ENCODE data around the gene CBR1. TPM values are rescaled to one million over a fixed set of nuclear protein-coding genes. Genes with fewer than 3 reads are reported as not detected.

CBR1 gene
- total and polyA plus RNA-seq, 2 of the 13 experiments (the other 11 are each of a cell fraction or from before 2014, with no cell fraction given): 33.7 to 38.7 TPM

- H3K27me3 ChIP-seq (ENCODE audit: control insufficient read depth in 1 of 2, insufficient read depth in 2 of 2, low read length in 2 of 2): peaks cover 0 to 10% of the 10 kb centered on the region in 2 experiments; a peak in 2 of 5 replicates
- H3K36me3 ChIP-seq (replicated peaks in 1 of 2; ENCODE audit: control insufficient read depth in 1 of 2, insufficient read depth in 2 of 2, low read length in 2 of 2): no peaks in the 10 kb centered on the region
- ChIA-PET POLR2A (no interaction called here), CTCF (ENCODE audit: low intra/inter-chr PET ratio, low total read pairs) (no interaction called here)
- H4K20me1 ChIP-seq (ENCODE audit: insufficient read depth, low read length): no peaks in the 10 kb centered on the region
- no peak overlapping the region for H2AFZ ChIP-seq (ENCODE audit: low read length)
- intact Hi-C loops (cut with micrococcal nuclease; ENCODE audit: unreplicated experiment) (no loop called here), in situ Hi-C loops (cut with HindIII; ENCODE audit: extremely low pct_ligation_motif_present, low pct_unique_long_range_greater_than_20kb) (no loop called here)
- ATAC-seq: no peak
- H3K4me2 ChIP-seq (ENCODE audit: low read depth, low read length): no peak overlapping the region
- 7% methylated on average over 3 of the region's 3 CpGs for WGBS (ENCODE audit: low lambda C conversion rate)
- no TSS peak for BruUV-seq (replicated peaks)
- no peaks in the 10 kb centered on the region for H3K9me3 ChIP-seq (ENCODE audit: low read length)
- FAIRE-seq: no peak
- H3K27ac ChIP-seq (ENCODE audit: extremely low read length, insufficient read depth, low read length): no peak overlapping the region
- H3K4me1 ChIP-seq (ENCODE audit: insufficient read depth, low read length): no peaks in the 10 kb centered on the region
- no peak overlapping the region for H3K4me3 ChIP-seq (replicated peaks in 1 of 3; ENCODE audit: insufficient read depth in 1 of 3, low read depth in 2 of 3, low read length in 3 of 3)
- H3K79me2 ChIP-seq (ENCODE audit: insufficient read depth, low read length): no peaks in the 10 kb centered on the region
- no peak for DNase-seq (ENCODE audit: low spot score)
- no peak overlapping the region for H3K9ac ChIP-seq (ENCODE audit: insufficient read depth, low read depth, low read length)
- TF ChIP-seq ZBTB33 (CRISPR knock-in tag; IDR thresholded peaks at IDR 0.05) (no peak), GABPB1 (CRISPR knock-in tag; IDR thresholded peaks at IDR 0.05) (no peak), MTA3 (CRISPR knock-in tag; IDR thresholded peaks at IDR 0.05) (no peak), STAT6 (CRISPR knock-in tag; IDR thresholded peaks at IDR 0.05; ENCODE audit: borderline replicate concordance) (no peak), SP1 (IDR thresholded peaks at IDR 0.05) (no peak), SP1 (CRISPR knock-in tag; IDR thresholded peaks at IDR 0.05) (no peak), ARID2 (CRISPR knock-in tag; IDR thresholded peaks at IDR 0.05; ENCODE audit: borderline replicate concordance) (no peak), CTCF (CRISPR knock-in tag; IDR thresholded peaks at IDR 0.05) (no peak), ZNF343 (CRISPR knock-in tag; IDR thresholded peaks at IDR 0.05) (no peak), ZNF326 (CRISPR knock-in tag; IDR thresholded peaks at IDR 0.05; ENCODE audit: borderline replicate concordance) (no peak), USF2 (IDR thresholded peaks at IDR 0.05; ENCODE audit: low read depth, low read length) (no peak), USF2 (CRISPR knock-in tag; IDR thresholded peaks at IDR 0.05; ENCODE audit: borderline replicate concordance) (no peak), E2F5 (CRISPR knock-in tag; conservative IDR thresholded peaks at IDR 0.05) (no peak), KLF16 (CRISPR knock-in tag; IDR thresholded peaks at IDR 0.05) (no peak)
Observed at GRCh38 chr21:36089946-36090345, 20.1 kb downstream of the CBR1 start.
